Neuron (in vitro differentiated cells): Measurements from ENCODE around the gene IBA57.

Experiments
- H2AFZ ChIP-seq: one replicate; pipeline ENCODE4 v1.6.1; 2013; ENCODE audit warnings: low read depth, mild to moderate bottlenecking, inconsistent platforms, low read length, moderate library complexity
- H3K27me3 ChIP-seq: one replicate; pipeline ENCODE4 v1.6.1; 2013; ENCODE audit warnings: low read length; ENCODE audit not compliant: insufficient read depth
- H3K36me3 ChIP-seq: one replicate; pipeline ENCODE4 v1.6.1; 2013; ENCODE audit warnings: low read length; ENCODE audit not compliant: insufficient read depth
- H3K4me1 ChIP-seq: one replicate; pipeline ENCODE4 v1.6.1; 2013; ENCODE audit warnings: low read length; ENCODE audit not compliant: insufficient read depth
- H3K4me3 ChIP-seq: 2 replicates; pipeline ENCODE4 v1.5.1; 2013; ENCODE audit warnings: mild to moderate bottlenecking, low read length, moderate library complexity
- H3K9me3 ChIP-seq: one replicate; pipeline ENCODE4 v1.6.1; 2013; ENCODE audit warnings: low read length

Gene IBA57

DNA sequence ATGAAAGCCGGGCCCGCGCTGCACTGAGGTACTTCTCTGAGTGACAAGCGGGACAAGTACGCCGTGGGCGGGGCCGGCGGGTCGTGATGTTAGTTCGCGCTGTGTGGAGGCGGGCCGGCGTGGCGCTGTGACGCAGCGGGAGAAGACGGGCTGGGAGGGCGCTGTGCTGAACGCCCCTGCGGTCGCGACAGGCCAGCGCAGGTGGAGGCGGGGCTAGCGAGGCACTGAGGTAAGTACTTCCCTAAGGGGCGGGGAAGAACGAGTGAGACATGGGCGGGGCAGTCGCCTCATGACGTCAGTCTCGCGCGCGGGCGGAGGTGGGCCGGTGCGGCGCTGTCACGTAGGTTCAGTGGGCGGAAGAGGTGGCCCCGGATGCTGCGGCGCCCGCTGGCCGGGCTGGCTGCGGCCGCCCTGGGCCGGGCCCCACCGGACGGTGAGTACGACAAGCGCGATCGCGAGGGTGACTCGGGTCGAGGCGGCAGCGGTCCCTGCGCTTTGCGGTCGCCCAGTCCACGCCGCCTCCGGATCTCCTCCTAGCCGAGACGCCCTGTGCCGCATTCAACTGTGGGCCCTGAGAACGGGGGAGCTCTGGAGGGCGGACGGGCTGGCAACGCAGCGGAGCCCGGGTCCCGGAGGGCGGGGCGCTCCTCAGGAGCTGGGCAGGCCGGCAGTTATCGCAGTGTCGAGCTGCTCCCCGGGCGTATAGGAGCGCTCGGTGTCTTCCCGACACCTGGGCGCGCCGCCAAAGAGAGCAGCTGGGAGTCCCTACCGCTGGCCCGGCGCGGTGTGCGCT is 25.5 kb upstream of the IBA57 start, which contains the start of gene GUK1:
TSS of gene GUK1 (plus strand) at position 349 of the 793 bp plus-strand sequence. CDS start at position 373, 24 bp downstream.
- Histone ChIP-seq H3K9me3 (no peaks in the 10 kb centered on the region), H2AFZ (peak within 1 kb of the TSS; percentile 69), H3K36me3 (peaks cover 1% of the 10 kb centered on the region), H3K4me3 (peak within 1 kb of the TSS; percentile 78), H3K27me3 (peaks cover 16% of the 10 kb centered on the region), H3K4me1 (peaks cover 16% of the 10 kb centered on the region)

DNA sequence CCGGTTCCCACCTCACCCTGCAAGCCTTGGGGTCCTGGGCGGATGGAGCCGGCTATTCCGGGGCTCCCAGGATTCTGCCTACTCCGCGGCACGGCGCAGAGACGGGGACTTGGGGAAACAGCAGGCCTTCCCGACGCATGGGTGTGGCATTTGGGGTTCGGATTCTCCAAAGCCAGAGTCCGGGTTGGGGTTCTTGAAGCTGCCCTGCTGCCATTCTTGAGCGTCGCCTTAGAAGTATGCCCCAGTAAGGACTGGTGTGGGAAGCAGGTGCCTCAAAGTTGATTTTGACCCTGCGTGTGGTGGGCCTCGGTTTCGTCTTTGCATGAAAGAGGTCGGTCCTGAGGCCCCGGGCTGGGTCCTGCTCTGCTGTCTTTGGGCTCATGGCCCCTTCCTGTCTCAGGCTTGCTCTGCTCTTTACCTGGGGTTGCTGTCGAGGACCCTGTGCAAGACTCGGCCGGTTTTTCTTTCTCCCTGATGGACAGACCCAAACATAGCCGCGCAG is 24.8 kb upstream of the IBA57 start:
- Histone ChIP-seq H3K36me3 (peaks cover 8% of the 10 kb centered on the region), H3K9me3 (no peaks in the 10 kb centered on the region), H2AFZ (no peak overlapping the region), H3K27me3 (peaks cover 11% of the 10 kb centered on the region), H3K4me3 (peak overlapping the region; percentile 78), H3K4me1 (peaks cover 16% of the 10 kb centered on the region)

DNA sequence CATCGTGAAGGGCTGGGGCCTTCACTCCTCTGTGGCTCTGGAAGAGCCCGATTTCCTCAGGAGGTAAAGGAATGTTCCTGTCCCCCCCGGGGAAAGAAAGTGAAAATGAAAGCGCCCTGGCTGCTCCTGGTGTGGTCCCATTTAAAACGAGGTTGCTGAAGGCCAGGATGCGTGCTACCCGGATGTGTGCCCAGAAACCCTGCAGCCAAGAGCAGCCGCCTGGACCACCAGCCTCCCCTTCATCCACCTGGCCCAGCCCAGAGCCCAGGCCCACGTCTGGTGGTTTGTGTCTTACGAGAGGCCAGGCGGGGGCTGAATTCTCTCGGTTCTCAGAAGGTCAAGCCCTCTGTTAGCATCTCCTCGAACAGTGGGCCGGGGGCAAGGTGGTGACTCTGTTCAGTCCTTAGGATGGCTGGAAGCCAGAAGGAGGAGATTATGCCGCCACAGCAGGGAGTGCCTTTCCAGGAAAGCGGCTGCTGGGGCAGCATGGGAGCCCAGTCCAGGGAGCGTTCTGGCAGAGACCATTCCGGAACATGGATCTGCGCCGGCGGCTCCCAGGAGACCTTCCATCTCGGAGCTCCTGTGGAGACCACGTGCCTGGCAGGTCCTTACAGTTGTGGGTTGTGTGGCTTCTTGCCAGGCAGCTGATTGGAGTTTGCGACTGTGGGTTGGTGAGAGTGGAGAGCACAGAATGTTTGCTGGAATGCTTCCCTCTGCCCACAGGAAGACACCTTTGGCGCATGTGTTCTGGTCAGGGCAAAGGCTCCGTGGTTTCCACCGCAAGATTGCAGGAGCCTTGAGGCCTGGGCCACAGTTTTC is 24.2 kb upstream of the IBA57 start:
- Histone ChIP-seq H2AFZ (no peak overlapping the region), H3K4me3 (peak overlapping the region; percentile 78), H3K9me3 (no peaks in the 10 kb centered on the region), H3K27me3 (peaks cover 6% of the 10 kb centered on the region), H3K36me3 (peaks cover 11% of the 10 kb centered on the region), H3K4me1 (peaks cover 16% of the 10 kb centered on the region)

DNA sequence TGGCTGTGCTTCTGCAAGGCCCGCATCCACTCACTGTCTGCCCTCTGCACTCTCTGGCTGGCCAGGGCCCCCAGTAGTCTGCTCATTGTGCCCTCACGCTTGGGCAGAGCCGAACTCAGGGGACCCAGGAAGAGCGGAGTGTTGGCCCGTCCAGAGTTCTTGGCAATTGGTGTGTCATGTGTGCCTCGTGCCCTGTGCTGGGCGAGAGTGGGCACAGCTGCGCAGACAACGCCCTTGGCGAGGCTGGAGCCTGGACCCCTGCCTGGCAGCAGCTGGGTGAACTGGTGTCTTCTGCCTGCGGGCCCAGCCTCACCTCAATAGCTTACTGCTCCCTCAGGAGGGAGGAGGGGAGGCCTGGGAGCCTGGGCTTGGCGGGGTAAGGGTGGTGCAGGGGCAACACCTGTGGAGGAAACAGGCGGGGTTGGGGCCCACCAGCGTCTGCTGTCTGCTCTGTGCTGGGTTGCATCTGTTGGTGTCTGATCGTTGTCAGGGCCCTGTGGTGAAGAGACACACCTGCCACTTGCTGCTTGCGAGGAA is 23.4 kb upstream of the IBA57 start:
- H3K9me3 ChIP-seq: no peaks in the 10 kb centered on the region
- H3K4me1 ChIP-seq: peaks cover 16% of the 10 kb centered on the region
- peaks cover 18% of the 10 kb centered on the region for H3K36me3 ChIP-seq
- H3K27me3 ChIP-seq: no peaks in the 10 kb centered on the region
- H3K4me3 ChIP-seq: peak overlapping the region; percentile 78
- no peak overlapping the region for H2AFZ ChIP-seq

DNA sequence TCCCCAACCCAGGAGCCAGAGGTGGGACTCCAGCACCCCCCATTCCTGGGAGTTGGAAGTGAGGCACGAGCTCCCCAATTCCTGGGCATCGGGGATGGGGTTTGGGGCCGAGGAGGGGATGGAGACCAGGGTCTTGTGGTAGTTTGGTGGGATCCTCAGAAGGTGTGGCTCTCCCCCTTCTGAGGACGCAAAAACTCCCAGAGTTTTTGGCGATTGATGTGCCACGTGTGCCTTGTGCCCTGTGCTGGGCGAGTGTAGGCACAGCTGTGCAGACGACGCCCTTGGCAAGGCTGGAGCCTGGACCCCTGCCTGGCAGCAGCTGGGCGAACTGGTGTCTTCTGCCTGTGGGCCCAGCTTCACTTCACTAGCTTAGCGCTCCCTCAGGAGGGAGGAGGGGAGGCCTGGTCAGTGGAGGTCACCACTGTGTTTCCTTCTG is 22.9 kb upstream of the IBA57 start:
- peaks cover 23% of the 10 kb centered on the region for H3K36me3 ChIP-seq
- peaks cover 16% of the 10 kb centered on the region for H3K4me1 ChIP-seq
- H2AFZ ChIP-seq: no peak overlapping the region
- no peaks in the 10 kb centered on the region for H3K9me3 ChIP-seq
- no peak overlapping the region for H3K4me3 ChIP-seq
- H3K27me3 ChIP-seq: no peaks in the 10 kb centered on the region

DNA sequence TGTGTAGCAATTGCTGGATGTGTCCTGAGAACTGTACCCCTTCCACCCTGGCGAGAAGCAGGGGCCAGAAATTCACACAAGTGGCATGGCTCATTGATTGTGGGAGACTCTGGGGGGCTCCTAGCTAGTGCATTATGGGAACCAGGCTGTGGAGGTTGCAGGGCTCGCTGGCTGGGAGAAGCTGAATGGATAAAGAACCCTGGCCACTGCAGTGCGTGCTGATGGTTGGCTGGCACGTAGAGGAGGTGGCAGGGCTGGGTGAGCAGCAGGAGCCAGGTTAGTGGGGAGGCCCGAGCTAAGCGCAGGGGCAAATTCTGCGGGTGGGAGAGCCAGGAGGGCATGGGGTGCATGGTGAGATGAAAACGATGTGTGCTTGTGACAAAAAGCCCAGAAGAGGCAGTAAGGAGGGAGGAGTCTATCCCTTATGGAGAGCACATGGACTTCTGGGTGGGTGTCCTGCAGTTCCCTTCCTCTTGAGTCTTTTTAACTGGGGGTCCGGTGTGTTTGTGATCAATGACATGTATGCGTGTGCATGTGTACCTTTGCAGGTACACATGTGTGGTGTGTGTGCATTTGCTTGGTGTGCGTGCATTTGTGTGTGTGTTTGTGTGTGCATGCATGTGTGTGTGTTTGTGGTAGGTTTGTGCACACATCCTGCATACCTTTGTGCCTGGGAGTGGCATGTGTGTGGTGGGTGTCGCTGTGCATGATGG is 22.0 kb upstream of the IBA57 start:
- H2AFZ ChIP-seq: no peak overlapping the region
- H3K36me3 ChIP-seq: peaks cover 31% of the 10 kb centered on the region
- H3K4me3 ChIP-seq: no peak overlapping the region
- no peaks in the 10 kb centered on the region for H3K9me3 ChIP-seq
- peaks cover 20% of the 10 kb centered on the region for H3K4me1 ChIP-seq
- H3K27me3 ChIP-seq: no peaks in the 10 kb centered on the region

DNA sequence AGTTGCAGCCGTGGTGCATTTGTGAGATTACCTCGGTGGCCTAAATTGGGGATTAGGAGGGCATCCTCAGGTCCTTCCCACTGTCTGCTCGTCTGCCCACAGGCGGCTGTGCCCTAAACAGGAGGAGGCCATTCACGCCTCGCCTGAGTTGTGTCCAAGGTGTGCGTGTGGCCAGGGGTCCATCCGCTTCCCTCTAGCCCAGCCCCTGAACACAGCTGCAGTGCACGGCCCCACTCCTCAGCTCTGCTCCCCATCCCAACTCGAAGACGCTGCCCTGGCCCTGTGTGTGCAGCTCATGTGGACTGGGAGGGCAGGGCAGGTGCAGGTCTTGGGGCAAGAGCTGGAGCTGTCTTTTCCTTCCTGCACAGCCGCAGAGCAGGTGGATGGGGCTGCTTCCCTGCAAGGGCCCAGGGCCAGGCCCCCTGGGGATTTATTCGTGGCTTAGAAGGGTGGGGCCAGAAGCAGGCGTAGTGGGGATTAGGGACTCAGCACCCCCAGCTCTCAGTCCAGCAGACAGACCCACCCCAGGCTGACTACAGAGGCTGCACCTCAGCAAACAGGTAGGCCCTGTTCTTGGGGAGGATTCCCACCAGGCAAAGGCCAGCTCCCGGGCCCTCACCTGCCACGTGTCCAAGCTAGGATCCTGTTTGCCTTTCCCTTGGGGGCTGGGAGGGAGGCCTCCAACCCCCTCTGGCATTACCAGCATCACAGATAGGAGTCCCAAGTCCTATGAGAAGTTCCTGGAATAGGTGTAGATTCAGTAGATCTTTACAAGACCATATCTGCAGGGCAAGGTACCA is 21.2 kb upstream of the IBA57 start:
- Histone ChIP-seq H3K4me1 (peaks cover 23% of the 10 kb centered on the region), H3K9me3 (no peaks in the 10 kb centered on the region), H3K4me3 (no peak overlapping the region), H2AFZ (no peak overlapping the region), H3K36me3 (peaks cover 32% of the 10 kb centered on the region), H3K27me3 (no peaks in the 10 kb centered on the region)

DNA sequence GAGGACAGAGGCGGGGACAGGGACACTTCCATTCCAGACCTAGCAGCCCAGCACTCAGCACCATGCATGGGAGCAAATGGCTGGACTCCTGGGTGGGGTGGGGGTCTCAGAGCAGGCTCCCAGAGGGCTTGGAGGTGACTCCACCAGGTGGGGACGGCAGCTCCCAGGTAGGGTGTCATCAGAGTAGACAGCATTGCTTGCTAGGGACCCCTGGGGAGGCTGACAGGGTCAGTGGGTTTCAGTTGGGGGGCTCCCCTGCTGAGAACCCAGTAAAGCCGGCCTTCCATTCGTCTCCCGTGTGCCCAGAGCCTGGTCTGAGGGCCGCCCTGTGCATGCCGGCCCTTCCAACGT is 20.6 kb upstream of the IBA57 start:
- Histone ChIP-seq H3K36me3 (peaks cover 32% of the 10 kb centered on the region), H2AFZ (no peak overlapping the region)

DNA sequence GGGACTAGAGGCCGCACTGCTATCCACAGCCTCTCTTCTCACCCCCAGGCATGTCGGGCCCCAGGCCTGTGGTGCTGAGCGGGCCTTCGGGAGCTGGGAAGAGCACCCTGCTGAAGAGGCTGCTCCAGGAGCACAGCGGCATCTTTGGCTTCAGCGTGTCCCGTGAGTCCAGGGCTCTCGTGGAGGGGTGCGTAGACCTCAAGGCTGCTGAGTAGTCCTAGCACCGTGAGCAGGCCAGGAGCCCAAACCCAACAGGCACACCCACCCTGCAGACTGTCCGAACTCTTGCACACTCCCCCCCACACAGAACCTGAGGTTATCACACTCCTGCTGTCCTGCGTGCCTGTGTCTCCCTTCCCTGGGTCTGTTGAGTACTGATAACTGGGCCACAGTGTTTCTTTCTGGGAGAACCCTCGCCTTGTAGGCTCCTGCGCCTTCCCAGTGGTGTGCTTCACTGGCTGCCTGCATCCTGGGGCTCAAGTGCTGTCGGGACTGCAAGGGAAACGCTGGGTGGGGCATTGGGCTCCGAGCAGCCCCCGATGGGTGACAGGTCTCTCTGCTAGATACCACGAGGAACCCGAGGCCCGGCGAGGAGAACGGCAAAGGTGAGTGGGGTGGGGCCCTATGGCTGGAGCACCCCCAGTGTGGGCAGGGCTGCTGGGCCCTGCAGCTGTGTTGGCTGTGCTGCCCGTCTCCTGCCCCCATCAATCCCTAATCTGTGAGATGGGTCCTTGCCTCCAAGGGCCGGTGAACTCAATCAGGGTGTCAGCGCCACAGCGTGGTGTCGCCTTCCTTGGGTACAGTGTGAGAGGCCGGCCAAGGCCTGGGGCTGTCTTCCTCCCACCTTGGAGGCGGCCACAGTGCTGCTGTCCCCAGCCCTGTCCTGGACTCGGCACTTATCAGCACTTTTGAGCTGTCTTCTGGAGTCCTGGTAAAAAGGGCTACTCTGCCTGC is 19.9 kb upstream of the IBA57 start:
- Histone ChIP-seq H3K36me3 (peaks cover 32% of the 10 kb centered on the region), H3K9me3 (no peaks in the 10 kb centered on the region), H3K4me1 (peaks cover 29% of the 10 kb centered on the region), H2AFZ (no peak overlapping the region), H3K4me3 (no peak overlapping the region), H3K27me3 (no peaks in the 10 kb centered on the region)

More for the DNA sequence above, 20.6 kb upstream of the IBA57 start:
- H3K9me3 ChIP-seq: no peaks in the 10 kb centered on the region
- peaks cover 29% of the 10 kb centered on the region for H3K4me1 ChIP-seq
- no peak overlapping the region for H3K4me3 ChIP-seq
- H3K27me3 ChIP-seq: no peaks in the 10 kb centered on the region

DNA sequence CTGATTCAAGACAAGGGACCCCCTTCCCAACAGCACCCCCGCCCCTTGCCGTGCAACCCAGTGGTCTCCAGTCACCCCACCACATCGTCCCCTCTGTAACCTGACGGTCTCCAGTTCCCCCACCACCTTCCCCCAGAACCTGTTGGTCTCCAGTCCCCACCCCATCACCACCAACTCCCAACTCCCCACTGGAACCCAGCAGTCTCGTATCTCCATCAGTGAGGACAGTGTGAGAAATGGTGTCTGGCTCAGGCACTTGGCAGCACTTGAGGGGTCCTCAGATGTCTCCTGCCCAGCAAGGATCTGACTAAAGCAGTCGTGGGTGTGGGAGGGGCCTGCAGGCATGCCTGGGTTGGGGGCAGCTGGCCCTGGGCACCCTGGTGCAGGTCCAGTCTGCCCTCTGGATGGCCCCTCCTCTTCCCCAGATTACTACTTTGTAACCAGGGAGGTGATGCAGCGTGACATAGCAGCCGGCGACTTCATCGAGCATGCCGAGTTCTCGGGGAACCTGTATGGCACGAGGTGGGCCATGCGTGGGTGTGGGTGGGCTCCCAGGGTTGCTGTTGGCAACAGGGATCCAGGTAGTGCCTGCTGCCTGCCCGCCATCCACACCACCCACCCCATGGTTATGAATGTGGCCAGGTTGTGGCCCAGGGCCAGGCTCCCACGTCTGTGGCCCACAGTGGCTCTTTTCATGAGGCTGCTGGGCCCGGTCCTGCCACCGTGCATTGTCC is 19.0 kb upstream of the IBA57 start:
- H3K4me3 ChIP-seq: no peak overlapping the region
- H3K9me3 ChIP-seq: no peaks in the 10 kb centered on the region
- no peaks in the 10 kb centered on the region for H3K27me3 ChIP-seq
- peaks cover 21% of the 10 kb centered on the region for H3K4me1 ChIP-seq
- no peak overlapping the region for H2AFZ ChIP-seq
- H3K36me3 ChIP-seq: peaks cover 32% of the 10 kb centered on the region

DNA sequence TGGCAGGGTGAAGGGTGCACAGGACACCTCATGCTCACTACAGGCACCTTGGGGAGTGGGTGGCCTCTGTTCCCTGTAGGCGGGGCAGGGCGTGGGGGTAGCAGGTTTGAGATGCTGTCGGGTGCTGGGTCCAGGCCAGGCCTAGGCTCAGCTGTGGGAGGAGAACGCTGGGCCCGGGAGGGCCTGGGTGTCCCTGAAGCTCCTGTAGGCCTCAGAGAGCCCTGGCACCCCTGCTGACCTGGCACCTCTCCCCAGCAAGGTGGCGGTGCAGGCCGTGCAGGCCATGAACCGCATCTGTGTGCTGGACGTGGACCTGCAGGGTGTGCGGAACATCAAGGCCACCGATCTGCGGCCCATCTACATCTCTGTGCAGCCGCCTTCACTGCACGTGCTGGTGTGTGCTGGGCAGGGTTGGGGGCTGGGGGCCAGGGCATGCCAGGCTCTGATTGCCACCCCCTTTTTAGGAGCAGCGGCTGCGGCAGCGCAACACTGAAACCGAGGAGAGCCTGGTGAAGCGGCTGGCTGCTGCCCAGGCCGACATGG is 18.4 kb upstream of the IBA57 start:
- H3K9me3 ChIP-seq: no peaks in the 10 kb centered on the region

More for the DNA sequence above, 18.4 kb upstream of the IBA57 start:
- Histone ChIP-seq H3K27me3 (no peaks in the 10 kb centered on the region), H2AFZ (no peak overlapping the region), H3K4me1 (peaks cover 14% of the 10 kb centered on the region), H3K36me3 (peaks cover 32% of the 10 kb centered on the region), H3K4me3 (no peak overlapping the region)
